OCI-LY1 (cell line): ENCODE data around the gene SMTNL1.

ENCODE experiments used
- H2AFZ ChIP-seq: fragments of 200-600 bp; sonication (generic), shearing (Covaris generic); 2 replicates; pipeline ENCODE4 v1.6.0; 2014; ENCODE audit warnings: antibody characterized with exemption, mild to moderate bottlenecking, low read length
- H3F3A ChIP-seq: fragments of 200-600 bp; sonication (generic), shearing (Covaris generic); 2 replicates; pipeline ENCODE4 v1.6.0; 2014; ENCODE audit warnings: mild to moderate bottlenecking, antibody characterized with exemption, low read length, moderate library complexity; ENCODE audit not compliant: insufficient read depth
- H3K27ac ChIP-seq: fragments of 200-600 bp; sonication (generic); 2 replicates; pipeline ENCODE4 v1.5.1; 2014; ENCODE audit warnings: low read length, mixed run types, mild to moderate bottlenecking, low read depth; ENCODE audit not compliant: poor library complexity, severe bottlenecking
- H3K27me3 ChIP-seq: fragments of 200-600 bp; sonication (generic); 2 replicates; pipeline ENCODE4 v1.6.0; 2014; ENCODE audit warnings: antibody characterized with exemption, mild to moderate bottlenecking, low read length, moderate library complexity; ENCODE audit not compliant: insufficient read depth
- H3K36me3 ChIP-seq: fragments of 200-600 bp; sonication (generic); 2 replicates; pipeline ENCODE4 v1.6.1; 2014; ENCODE audit warnings: mild to moderate bottlenecking, antibody characterized with exemption, low read length, moderate library complexity, mixed read lengths; ENCODE audit not compliant: insufficient read depth
- H3K4me1 ChIP-seq: fragments of 200-600 bp; sonication (generic); 2 replicates; pipeline ENCODE4 v1.5.1; 2014; ENCODE audit warnings: mild to moderate bottlenecking, low read length, moderate library complexity; ENCODE audit not compliant: insufficient read depth, severe bottlenecking
- H3K4me2 ChIP-seq: fragments of 200-600 bp; sonication (generic), shearing (Covaris generic); 2 replicates; pipeline ENCODE4 v1.6.1; 2014; ENCODE audit warnings: low read length
- H3K4me3 ChIP-seq: fragments of 200-600 bp; sonication (generic); 2 replicates; pipeline ENCODE4 v1.5.1; 2014; ENCODE audit warnings: low read length, low read depth, mild to moderate bottlenecking, mixed read lengths; ENCODE audit not compliant: poor library complexity, severe bottlenecking
- H3K79me2 ChIP-seq: fragments of 200-600 bp; shearing (Covaris generic); 2 replicates; pipeline ENCODE4 v1.6.1; 2016; ENCODE audit warnings: mixed run types, low read length, mixed read lengths; ENCODE audit not compliant: insufficient read depth
- H3K9ac ChIP-seq: fragments of 200-600 bp; sonication (generic), shearing (Covaris generic); 2 replicates; pipeline ENCODE4 v1.6.1; 2014; ENCODE audit warnings: mild to moderate bottlenecking, low read length, mixed read lengths
- H3K9me2 ChIP-seq: fragments of 200-600 bp; sonication (generic), shearing (Covaris generic); 2 replicates; pipeline ENCODE4 v1.6.1; 2014; ENCODE audit warnings: low read depth, mild to moderate bottlenecking, low read length, mixed read lengths
- H3K9me3 ChIP-seq: fragments of 200-600 bp; shearing (Covaris generic); 2 replicates; pipeline ENCODE4 v1.6.1; 2014; ENCODE audit warnings: low read length, mixed read lengths
- H4K20me1 ChIP-seq: fragments of 200-600 bp; sonication (generic), shearing (Covaris generic); 2 replicates; pipeline ENCODE4 v1.6.0; 2016; ENCODE audit warnings: mild to moderate bottlenecking, low read length; ENCODE audit not compliant: insufficient read depth
- EZH2 ChIP-seq: fragments of 200-600 bp; sonication (generic), shearing (Covaris generic); IDR thresholded peaks from 2 replicates; pipeline ENCODE4 v1.8.0; 2017; ENCODE audit warnings: borderline replicate concordance, mixed run types, mild to moderate bottlenecking, antibody characterized with exemption, low read length, moderate library complexity, mixed read lengths
- TF ChIP-seq, protein P1 (sequence below): fragments of 200-600 bp; sonication (generic), shearing (Covaris generic); IDR thresholded peaks from 2 replicates; pipeline ENCODE4 v1.5.1; 2017; ENCODE audit warnings: mild to moderate bottlenecking, antibody characterized with exemption, low read length, moderate library complexity, mixed read lengths

SMTNL1 gene

DNA sequence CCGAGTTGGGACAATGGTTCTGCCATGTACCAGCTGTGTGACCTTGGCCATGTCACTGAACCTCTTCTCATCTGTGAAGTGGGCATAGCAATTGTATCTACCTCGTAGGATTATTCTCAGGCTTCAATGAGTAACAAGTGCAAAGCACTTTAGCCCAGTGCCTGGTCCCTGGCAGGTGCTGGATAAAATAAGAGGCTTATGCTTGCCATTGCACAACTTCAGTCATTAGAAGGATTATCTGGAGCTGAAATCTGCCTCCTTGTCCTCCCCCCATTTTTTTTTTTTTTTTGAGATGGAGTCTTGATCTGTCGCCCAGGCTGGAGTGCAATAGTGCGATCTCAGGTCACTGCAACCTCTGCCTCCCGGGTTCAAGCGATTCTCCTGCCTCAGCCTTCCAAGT, 7.2 kb downstream of the SMTNL1 start:
- no peak for TF ChIP-seq EZH2
- TF ChIP-seq, protein P1, sequence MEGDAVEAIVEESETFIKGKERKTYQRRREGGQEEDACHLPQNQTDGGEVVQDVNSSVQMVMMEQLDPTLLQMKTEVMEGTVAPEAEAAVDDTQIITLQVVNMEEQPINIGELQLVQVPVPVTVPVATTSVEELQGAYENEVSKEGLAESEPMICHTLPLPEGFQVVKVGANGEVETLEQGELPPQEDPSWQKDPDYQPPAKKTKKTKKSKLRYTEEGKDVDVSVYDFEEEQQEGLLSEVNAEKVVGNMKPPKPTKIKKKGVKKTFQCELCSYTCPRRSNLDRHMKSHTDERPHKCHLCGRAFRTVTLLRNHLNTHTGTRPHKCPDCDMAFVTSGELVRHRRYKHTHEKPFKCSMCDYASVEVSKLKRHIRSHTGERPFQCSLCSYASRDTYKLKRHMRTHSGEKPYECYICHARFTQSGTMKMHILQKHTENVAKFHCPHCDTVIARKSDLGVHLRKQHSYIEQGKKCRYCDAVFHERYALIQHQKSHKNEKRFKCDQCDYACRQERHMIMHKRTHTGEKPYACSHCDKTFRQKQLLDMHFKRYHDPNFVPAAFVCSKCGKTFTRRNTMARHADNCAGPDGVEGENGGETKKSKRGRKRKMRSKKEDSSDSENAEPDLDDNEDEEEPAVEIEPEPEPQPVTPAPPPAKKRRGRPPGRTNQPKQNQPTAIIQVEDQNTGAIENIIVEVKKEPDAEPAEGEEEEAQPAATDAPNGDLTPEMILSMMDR = no peak
- Histone ChIP-seq H3K9me2 (no peaks in the 10 kb centered on the region), H3K36me3 (no peaks in the 10 kb centered on the region), H3K4me2 (no peak overlapping the region), H3K4me1 (no peaks in the 10 kb centered on the region), H3F3A (no peaks in the 10 kb centered on the region), H2AFZ (no peak overlapping the region), H3K9ac (no peak overlapping the region), H3K79me2 (no peaks in the 10 kb centered on the region), H3K27me3 (no peaks in the 10 kb centered on the region), H4K20me1 (no peaks in the 10 kb centered on the region), H3K27ac (no peak overlapping the region), H3K9me3 (no peaks in the 10 kb centered on the region), H3K4me3 (no peak overlapping the region)

DNA sequence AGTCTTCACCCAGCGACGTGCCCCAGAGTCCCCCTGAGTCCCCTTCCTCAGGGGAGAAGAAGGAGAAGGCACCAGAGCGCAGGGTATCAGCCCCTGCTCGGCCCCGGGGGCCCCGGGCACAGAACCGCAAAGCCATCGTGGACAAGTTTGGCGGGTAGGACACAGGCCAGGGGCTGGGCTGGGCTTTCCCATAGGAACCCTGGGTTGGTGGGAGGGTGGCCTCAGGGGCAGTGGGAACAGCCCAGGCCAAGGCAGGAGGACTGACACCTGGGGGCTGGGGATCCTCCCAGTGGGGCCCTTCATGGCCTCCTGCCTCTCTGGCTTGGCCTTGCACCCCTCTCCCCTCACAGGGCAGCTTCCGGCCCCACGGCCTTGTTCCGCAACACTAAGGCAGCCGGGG, 8.5 kb downstream of the SMTNL1 start:
- Histone ChIP-seq H3K4me3 (no peak overlapping the region), H3K27me3 (no peaks in the 10 kb centered on the region), H3K4me1 (no peaks in the 10 kb centered on the region), H3K27ac (no peak overlapping the region), H3K36me3 (peaks cover 7% of the 10 kb centered on the region; the same call in 1 of the 2 replicates), H3K79me2 (no peaks in the 10 kb centered on the region), H3K9me2 (no peaks in the 10 kb centered on the region), H2AFZ (no peak overlapping the region), H3K4me2 (no peak overlapping the region), H3F3A (no peaks in the 10 kb centered on the region), H3K9me3 (no peaks in the 10 kb centered on the region), H4K20me1 (no peaks in the 10 kb centered on the region), H3K9ac (no peak overlapping the region)
- TF ChIP-seq, protein P1 = no peak
- TF ChIP-seq EZH2 = no peak

DNA sequence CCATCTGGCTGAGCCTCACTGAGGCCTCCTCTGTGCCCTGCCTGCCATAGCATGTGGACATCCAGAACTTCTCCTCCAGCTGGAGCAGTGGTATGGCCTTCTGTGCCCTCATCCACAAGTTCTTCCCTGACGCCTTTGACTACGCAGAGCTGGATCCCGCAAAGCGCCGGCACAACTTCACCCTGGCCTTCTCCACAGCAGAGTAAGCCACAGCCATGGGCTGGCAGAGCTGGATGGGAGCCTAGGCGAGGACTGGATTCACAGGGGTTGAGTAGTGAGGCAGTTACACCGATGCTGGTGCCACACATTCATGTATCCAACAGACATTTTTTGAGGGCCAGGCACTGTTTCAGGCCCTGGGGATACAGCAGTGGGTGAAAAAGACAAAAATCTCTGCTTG, 9.1 kb downstream of the SMTNL1 start:
- TF ChIP-seq, protein P1 = no peak
- no peak for TF ChIP-seq EZH2
- H2AFZ ChIP-seq = no peak overlapping the region
- peaks cover 9% of the 10 kb centered on the region; the same call in 1 of the 2 replicates for H3K36me3 ChIP-seq
- no peaks in the 10 kb centered on the region for H4K20me1 ChIP-seq
- no peak overlapping the region for H3K4me3 ChIP-seq
- H3K9me2 ChIP-seq = no peaks in the 10 kb centered on the region
- H3K27ac ChIP-seq = no peak overlapping the region
- no peak overlapping the region for H3K4me2 ChIP-seq
- no peaks in the 10 kb centered on the region for H3K79me2 ChIP-seq
- no peaks in the 10 kb centered on the region for H3K27me3 ChIP-seq
- H3K4me1 ChIP-seq = no peaks in the 10 kb centered on the region
- no peaks in the 10 kb centered on the region for H3K9me3 ChIP-seq
- H3K9ac ChIP-seq = no peak overlapping the region
- no peaks in the 10 kb centered on the region for H3F3A ChIP-seq
